Loucy (cell line): ENCODE measurements around the gene GPC1.

Source experiments
- EZH2phosphoT487 ChIP-seq: fragments of 200-600 bp; IDR thresholded peaks from 2 replicates; pipeline ENCODE4 v1.6.1; 2018; ENCODE audit warnings: antibody characterized with exemption, mild to moderate bottlenecking, moderate library complexity, borderline replicate concordance
- TF ChIP-seq, protein P1 (sequence below): fragments of 200-600 bp; sonication (generic); conservative IDR thresholded peaks from 2 replicates; pipeline ENCODE4 v1.5.1; 2014; ENCODE audit warnings: mild to moderate bottlenecking, antibody characterized with exemption, low read length

DNA sequence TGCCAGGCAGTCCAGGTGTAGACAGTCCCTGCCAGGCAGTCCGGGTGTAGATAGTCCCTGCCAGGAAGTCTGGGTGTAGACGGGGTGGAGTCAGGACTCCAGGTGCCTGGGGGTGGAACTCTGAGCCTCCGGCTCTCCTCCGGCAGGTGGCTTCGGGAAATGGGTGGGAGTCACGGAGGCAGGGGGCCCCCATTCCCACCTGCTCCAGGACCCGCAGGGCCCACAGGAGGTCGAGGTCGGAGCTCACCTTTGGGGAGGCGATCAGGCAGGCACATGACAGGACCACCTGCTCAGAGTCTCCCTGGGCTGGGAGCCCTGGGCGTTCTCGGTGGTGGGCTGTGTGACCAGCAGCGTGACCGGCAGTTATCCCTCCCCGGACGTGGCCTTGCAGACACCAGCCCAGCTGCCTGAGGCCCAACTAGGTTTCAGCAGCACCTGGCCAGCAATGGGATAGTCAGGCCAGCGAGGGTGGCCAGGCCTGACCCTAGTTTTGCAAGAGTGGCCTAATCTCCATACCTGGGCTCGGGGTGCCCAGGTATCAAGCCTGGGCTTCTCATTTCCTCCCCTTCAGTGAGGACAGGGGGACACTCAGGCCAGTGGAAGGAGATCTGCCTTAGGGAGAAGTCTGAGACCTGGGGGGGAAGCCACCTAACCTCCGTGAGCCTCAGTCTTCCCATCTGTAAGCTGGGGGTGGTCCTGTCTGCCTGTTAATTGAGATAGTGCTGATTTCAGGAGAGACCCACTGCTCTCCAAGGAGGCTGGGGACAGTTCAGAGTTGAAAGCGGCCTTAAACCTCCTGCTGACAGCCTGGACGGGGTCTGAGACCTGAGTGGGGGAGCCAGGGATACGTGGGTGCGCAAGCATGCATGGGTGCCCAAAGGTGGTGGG is 13.2 kb downstream of the GPC1 start:
- TF ChIP-seq, protein P1, sequence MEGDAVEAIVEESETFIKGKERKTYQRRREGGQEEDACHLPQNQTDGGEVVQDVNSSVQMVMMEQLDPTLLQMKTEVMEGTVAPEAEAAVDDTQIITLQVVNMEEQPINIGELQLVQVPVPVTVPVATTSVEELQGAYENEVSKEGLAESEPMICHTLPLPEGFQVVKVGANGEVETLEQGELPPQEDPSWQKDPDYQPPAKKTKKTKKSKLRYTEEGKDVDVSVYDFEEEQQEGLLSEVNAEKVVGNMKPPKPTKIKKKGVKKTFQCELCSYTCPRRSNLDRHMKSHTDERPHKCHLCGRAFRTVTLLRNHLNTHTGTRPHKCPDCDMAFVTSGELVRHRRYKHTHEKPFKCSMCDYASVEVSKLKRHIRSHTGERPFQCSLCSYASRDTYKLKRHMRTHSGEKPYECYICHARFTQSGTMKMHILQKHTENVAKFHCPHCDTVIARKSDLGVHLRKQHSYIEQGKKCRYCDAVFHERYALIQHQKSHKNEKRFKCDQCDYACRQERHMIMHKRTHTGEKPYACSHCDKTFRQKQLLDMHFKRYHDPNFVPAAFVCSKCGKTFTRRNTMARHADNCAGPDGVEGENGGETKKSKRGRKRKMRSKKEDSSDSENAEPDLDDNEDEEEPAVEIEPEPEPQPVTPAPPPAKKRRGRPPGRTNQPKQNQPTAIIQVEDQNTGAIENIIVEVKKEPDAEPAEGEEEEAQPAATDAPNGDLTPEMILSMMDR, result no peak
- TF ChIP-seq EZH2phosphoT487, result no peak
